HAP-1 (cell line): ENCODE results near the gene MFRP.
A peak's percentile ranks its signal among the peaks of the same experiment; 100 is the strongest.

Source experiments
- DNase-seq, 2 experiments: peaks; one replicate each; pipeline ENCODE4 v3.0.0-alpha.2; 2016 to 2020; ENCODE audit warnings: low spot score in 2 of 2
- H3K27me3 ChIP-seq: fragments of 250-450 bp; sonication (Bioruptor Pico); 2 replicates; pipeline ENCODE4 v1.5.1; 2020; ENCODE audit warnings: low read depth, mild to moderate bottlenecking, moderate library complexity
- H3K36me3 ChIP-seq: fragments of 250-450 bp; sonication (Bioruptor Pico); replicated peaks from 2 replicates; pipeline ENCODE4 v1.5.1; 2020; ENCODE audit warnings: mild to moderate bottlenecking
- H3K4me1 ChIP-seq: fragments of 250-450 bp; sonication (Bioruptor Pico); 2 replicates; pipeline ENCODE4 v1.5.1; 2020; ENCODE audit warnings: mild to moderate bottlenecking
- H3K4me3 ChIP-seq: fragments of 250-450 bp; sonication (Bioruptor Pico); 2 replicates; pipeline ENCODE4 v1.5.1; 2020; ENCODE audit warnings: mild to moderate bottlenecking, moderate library complexity
- H3K9me3 ChIP-seq: fragments of 250-450 bp; sonication (Bioruptor Pico); 2 replicates; pipeline ENCODE4 v1.5.1; 2020; ENCODE audit warnings: mild to moderate bottlenecking, moderate library complexity
- in situ Hi-C: fragments of 300-500 bp; cut with MboI; formaldehyde crosslinking; loops from 3 replicates; pipeline ENCODE4 v1.14.3; 2020; ENCODE audit warnings: low sequenced_read_pairs, inconsistent platforms, mixed read lengths

The MFRP gene

GRCh38 chr11:119356349-119357031, 10.0 kb upstream of the MFRP start:
- H3K4me3 ChIP-seq: peak overlapping the region; percentile 47
- peaks cover 22% of the 10 kb centered on the region for H3K4me1 ChIP-seq
- DNase-seq: peak; percentile 72 to 92

GRCh38 chr11:119355091-119355843, 8.8 kb upstream of the MFRP start:
- H3K9me3 ChIP-seq: no peaks in the 10 kb centered on the region
- H3K4me1 ChIP-seq: peaks cover 14% of the 10 kb centered on the region
- in situ Hi-C loops: no loop called here
- H3K36me3 ChIP-seq: peaks cover 15% of the 10 kb centered on the region
- no peak for DNase-seq
- no peak overlapping the region for H3K4me3 ChIP-seq
- H3K27me3 ChIP-seq: no peaks in the 10 kb centered on the region

More at GRCh38 chr11:119356349-119357031, 10.0 kb upstream of the MFRP start:
- Histone ChIP-seq H3K27me3 (no peaks in the 10 kb centered on the region), H3K36me3 (peaks cover 15% of the 10 kb centered on the region), H3K9me3 (no peaks in the 10 kb centered on the region)
- in situ Hi-C loops: no loop called here

GRCh38 chr11:119352857-119353260, 6.4 kb upstream of the MFRP start:
- H3K4me3 ChIP-seq: no peak overlapping the region
- DNase-seq: peak; percentile 78 to 82
- H3K4me1 ChIP-seq: peaks cover 14% of the 10 kb centered on the region
- H3K9me3 ChIP-seq: no peaks in the 10 kb centered on the region
- no peaks in the 10 kb centered on the region for H3K27me3 ChIP-seq
- H3K36me3 ChIP-seq: peaks cover 3% of the 10 kb centered on the region; the same call in 1 of the 2 replicates
- in situ Hi-C loops: no loop called here

- in situ Hi-C loops: no loop called here
- H3K27me3 ChIP-seq: no peaks in the 10 kb centered on the region
- no peaks in the 10 kb centered on the region for H3K9me3 ChIP-seq
- H3K36me3 ChIP-seq: no peaks in the 10 kb centered on the region
- DNase-seq: no peak
- no peak overlapping the region for H3K4me3 ChIP-seq
- peaks cover 10% of the 10 kb centered on the region for H3K4me1 ChIP-seq
Measured at GRCh38 chr11:119351232-119351631, 4.7 kb upstream of the MFRP start.

GRCh38 chr11:119350302-119350701, 3.8 kb upstream of the MFRP start:
- Histone ChIP-seq H3K36me3 (no peaks in the 10 kb centered on the region), H3K4me1 (peaks cover 7% of the 10 kb centered on the region), H3K9me3 (no peaks in the 10 kb centered on the region), H3K4me3 (no peak overlapping the region), H3K27me3 (no peaks in the 10 kb centered on the region)
- DNase-seq: no peak
- in situ Hi-C loops: no loop called here

GRCh38 chr11:119347940-119348605, 1.6 kb upstream of the MFRP start:
- Histone ChIP-seq H3K4me3 (no peak overlapping the region), H3K4me1 (peaks cover 7% of the 10 kb centered on the region), H3K27me3 (no peaks in the 10 kb centered on the region), H3K36me3 (no peaks in the 10 kb centered on the region), H3K9me3 (no peaks in the 10 kb centered on the region)
- in situ Hi-C loops: no loop called here
- no peak for DNase-seq

GRCh38 chr11:119347242-119347641, 737 bp upstream of the MFRP start:
- no peak for DNase-seq
- Histone ChIP-seq H3K27me3 (no peaks in the 10 kb centered on the region), H3K4me3 (no peak overlapping the region), H3K4me1 (no peaks in the 10 kb centered on the region), H3K9me3 (no peaks in the 10 kb centered on the region), H3K36me3 (no peaks in the 10 kb centered on the region)
- in situ Hi-C loops: no loop called here

- H3K36me3 ChIP-seq: no peaks in the 10 kb centered on the region
- no peaks in the 10 kb centered on the region for H3K9me3 ChIP-seq
- H3K4me1 ChIP-seq: no peaks in the 10 kb centered on the region
- H3K4me3 ChIP-seq: no peak overlapping the region
- no peaks in the 10 kb centered on the region for H3K27me3 ChIP-seq
- DNase-seq: no peak
- in situ Hi-C loops: no loop called here
Measured at GRCh38 chr11:119345685-119346084, 820 bp downstream of the MFRP start.

GRCh38 chr11:119344291-119345010, 2.1 kb downstream of the MFRP start:
- H3K4me3 ChIP-seq: no peak overlapping the region
- in situ Hi-C loops: no loop called here
- no peaks in the 10 kb centered on the region for H3K9me3 ChIP-seq
- no peaks in the 10 kb centered on the region for H3K27me3 ChIP-seq
- DNase-seq: no peak
- H3K36me3 ChIP-seq: no peaks in the 10 kb centered on the region
- H3K4me1 ChIP-seq: no peaks in the 10 kb centered on the region

GRCh38 chr11:119343726-119344125, 2.8 kb downstream of the MFRP start:
- H3K9me3 ChIP-seq: no peaks in the 10 kb centered on the region
- no peak overlapping the region for H3K4me3 ChIP-seq
- H3K4me1 ChIP-seq: no peaks in the 10 kb centered on the region; the same call in 1 of the 2 replicates
- in situ Hi-C loops: no loop called here
- H3K36me3 ChIP-seq: no peaks in the 10 kb centered on the region
- no peak for DNase-seq
- no peaks in the 10 kb centered on the region for H3K27me3 ChIP-seq

- Histone ChIP-seq H3K4me3 (no peak overlapping the region), H3K9me3 (no peaks in the 10 kb centered on the region), H3K27me3 (no peaks in the 10 kb centered on the region), H3K36me3 (peaks cover under 1% of the 10 kb centered on the region; the same call in 1 of the 2 replicates), H3K4me1 (peaks cover 10% of the 10 kb centered on the region)
- in situ Hi-C loops: no loop called here
- no peak for DNase-seq
Measured at GRCh38 chr11:119342362-119343130, 4.0 kb downstream of the MFRP start.

- Histone ChIP-seq H3K4me3 (no peak overlapping the region), H3K36me3 (peaks cover 5% of the 10 kb centered on the region), H3K9me3 (no peaks in the 10 kb centered on the region), H3K27me3 (no peaks in the 10 kb centered on the region), H3K4me1 (peaks cover 11% of the 10 kb centered on the region)
- in situ Hi-C loops: no loop called here
- DNase-seq: no peak
Measured at GRCh38 chr11:119342023-119342300, 4.5 kb downstream of the MFRP start.
